Non-pigmented ciliary epithelial cell (primary cell): ENCODE measurements around the gene OCLN.
"Not testable (repeated sequence)": the region's sequence is repeated elsewhere in the genome, so short reads cannot be mapped to it uniquely, and the experiment has no call there.

Source experiments
- DNase-seq: peaks from one replicate; pipeline ENCODE4 v3.0.0-alpha.2; 2010; ENCODE audit warnings: low read depth

Gene OCLN

DNA sequence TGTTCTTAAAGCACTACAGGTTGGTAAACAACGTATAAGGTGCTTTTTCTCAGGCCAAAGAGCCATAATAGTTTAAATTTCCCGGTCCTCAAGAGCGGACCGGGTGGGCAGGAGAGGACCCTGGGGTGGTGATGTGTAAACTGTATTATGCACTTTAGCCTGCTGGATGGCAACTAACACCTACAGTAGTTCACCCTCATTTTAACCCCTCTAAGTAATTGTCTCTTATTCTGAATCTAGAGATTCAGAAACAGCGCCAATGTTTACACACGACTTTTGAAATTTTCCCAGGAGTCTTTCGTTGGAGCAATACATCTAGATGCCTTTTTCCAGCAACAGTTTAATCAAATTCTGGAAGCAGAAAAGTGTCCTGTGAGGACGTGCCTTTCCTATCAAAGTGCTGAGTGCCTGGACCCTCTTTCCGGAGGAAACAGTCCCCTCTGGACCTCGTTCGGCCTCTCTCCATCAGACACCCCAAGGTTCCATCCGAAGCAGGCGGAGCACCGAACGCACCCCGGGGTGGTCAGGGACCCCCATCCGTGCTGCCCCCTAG is 676 bp upstream of the OCLN start:
- DNase-seq, result no peak

DNA sequence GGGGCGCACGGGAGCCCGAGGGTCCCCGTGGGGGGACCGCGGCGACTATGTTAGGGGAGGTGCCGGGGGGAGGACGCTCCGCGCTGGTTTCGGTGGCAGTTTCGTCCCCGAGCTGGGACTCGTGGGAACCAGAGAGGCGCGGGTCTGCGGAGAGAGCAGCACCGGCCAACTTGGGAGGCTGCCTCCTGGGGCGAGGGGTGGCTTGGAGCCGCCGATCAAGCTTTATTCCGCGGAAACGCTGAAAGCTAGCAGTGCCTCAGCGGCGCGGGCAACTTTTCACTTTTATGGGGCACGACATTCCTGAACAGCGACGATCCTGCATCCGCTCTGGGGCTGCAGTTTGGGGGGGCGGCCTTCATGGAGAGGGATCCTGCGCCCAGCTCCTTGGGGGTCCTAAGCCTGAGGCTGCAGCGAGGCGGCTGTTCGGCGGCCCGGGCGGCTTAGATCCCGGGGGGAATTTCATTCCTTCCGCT is 369 bp downstream of the OCLN start:
- no peak for DNase-seq

- DNase-seq, result no peak
Measured at GRCh38 chr5:69493396-69494133, 975 bp downstream of the OCLN start.

DNA sequence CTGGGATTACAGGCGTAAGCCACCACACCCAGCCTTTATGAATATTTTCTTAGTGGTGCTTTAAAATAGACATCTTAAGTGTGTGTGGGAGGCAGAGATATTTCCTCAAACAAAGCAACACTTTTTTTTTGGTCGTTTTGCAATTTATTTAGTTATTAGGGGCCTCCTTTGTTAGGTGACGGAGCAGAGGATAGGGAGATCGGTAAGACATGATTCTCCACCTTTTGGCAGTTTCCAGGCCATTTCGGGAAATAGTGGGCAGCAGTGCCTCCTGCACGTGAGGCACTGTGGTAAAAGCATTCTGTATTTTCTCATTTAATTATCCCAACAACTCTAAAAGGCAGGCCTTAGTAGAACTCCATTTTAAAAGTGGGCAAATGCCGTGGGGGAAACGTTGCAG is 1.9 kb downstream of the OCLN start:
- no peak for DNase-seq

- DNase-seq, result no peak
Measured at GRCh38 chr5:69497006-69497520, 4.5 kb downstream of the OCLN start.

- no peak for DNase-seq
Measured at GRCh38 chr5:69498384-69498783, 5.8 kb downstream of the OCLN start.

DNA sequence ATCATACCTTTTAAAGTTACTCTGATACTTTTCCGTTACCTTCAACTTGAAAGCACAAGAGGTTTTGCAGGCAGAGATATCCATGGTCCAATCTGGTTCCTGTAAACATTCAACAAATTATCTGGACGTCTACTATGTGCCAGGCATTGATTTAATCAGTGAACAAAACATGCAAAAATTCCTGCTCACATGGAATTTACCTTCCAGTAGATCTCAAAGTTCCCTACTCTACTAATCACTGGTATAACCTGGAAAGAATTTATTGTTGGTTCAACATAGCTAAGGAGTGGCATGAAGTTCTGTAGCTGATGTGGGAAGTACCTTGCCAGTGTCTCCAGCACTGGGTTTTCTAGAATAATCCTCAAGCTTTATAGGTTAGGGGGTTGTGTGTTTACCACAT is 9.8 kb downstream of the OCLN start:
- DNase-seq, result no peak

DNA sequence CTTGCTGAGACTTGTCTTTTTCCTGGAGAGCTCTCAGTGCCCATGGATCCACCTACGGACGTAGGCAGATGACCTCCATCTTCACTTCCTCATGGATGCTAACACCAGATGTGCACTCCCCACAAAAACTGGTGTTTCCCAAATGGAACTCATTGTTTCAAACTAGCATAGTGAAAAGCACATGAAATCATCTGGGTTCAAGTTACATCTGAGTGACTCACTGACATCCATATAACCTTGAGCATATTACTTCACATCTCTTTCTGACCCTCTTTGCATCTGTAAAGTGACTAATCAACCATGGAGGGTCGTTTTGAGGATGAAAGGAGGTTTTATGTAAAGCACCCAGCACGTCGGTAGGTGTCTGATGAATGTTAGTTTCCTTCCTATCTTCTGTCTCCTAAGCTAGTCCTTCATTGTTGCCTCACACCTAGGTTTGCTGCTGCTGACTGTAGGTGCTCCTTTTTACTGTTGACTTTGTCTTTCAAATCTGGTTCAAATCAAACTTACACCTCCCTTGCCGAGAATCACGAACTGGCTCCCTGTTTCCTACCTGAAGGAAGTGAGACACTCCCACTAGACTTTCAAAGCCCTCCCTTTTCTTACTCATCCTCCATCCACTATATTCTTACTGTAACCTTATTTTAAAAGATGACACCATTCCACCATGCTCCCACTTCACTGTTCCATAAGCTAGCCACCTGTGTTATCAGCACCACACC is 10.3 kb downstream of the OCLN start:
- no peak for DNase-seq

DNA sequence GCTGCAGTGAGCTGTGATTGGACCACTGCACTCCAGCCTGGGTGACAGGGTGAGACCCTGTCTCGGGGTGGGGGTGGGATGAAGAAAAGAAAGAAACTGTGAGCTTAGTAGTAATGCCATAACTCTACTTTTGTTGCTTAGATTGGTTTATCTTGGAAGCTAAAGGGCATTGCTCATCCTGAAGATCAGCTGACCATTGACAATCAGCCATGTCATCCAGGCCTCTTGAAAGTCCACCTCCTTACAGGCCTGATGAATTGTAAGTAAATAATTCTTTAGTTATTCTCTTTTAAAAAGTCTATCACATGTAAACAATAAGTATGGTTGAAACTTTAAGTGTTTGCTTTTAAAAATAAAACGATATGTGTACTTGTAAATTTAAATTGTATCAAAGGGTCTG is 11.4 kb downstream of the OCLN start:
- no peak for DNase-seq

DNA sequence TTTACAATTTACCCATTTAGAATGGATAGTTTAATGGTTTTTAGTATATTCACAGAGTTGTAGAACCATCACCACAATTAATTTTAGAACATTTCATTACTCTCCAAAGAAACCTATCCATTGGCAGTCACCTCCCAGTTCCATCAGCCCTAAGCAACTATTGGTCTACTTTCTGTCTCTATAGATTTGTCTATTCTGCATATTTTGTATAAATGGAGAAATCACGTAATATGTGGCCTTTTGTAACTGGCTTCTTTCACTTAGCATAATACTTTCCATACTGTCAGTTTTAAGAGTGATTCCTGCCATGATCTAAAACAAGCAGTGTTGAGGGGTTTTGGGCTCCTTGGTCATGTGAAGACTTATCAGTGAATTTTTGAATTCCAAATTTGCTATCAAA is 12.7 kb downstream of the OCLN start:
- DNase-seq, result no peak

DNA sequence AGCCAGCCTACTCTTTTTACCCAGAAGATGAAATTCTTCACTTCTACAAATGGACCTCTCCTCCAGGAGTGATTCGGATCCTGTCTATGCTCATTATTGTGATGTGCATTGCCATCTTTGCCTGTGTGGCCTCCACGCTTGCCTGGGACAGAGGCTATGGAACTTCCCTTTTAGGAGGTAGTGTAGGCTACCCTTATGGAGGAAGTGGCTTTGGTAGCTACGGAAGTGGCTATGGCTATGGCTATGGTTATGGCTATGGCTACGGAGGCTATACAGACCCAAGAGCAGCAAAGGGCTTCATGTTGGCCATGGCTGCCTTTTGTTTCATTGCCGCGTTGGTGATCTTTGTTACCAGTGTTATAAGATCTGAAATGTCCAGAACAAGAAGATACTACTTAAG is 16.6 kb downstream of the OCLN start:
- no peak for DNase-seq

- no peak for DNase-seq
Measured at GRCh38 chr5:69510694-69511093, 18.1 kb downstream of the OCLN start.

DNA sequence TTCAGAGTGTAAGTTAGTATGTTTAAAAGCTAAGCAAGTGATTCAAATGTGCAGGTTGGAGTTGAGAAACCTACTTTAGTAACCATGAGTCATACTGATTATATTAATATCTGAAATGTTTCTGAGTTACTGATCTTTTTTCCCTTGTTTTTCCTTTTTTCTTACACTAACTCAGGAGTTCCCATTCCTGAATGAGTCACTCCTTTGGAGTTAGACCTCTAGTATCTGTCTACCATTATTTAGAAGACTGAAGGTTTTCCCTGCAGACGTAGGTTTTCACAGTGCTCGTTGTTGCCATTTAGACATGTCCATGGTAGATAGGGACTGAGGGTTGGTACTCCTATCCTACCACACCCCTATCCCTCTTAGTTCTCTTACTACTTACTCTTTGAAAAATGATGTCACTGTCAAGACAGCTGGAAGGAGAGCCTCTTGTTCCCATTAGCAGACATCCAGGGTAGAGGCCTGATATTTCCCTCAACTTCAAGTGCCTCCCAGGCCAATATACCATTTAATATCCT is 20.2 kb downstream of the OCLN start:
- no peak for DNase-seq

DNA sequence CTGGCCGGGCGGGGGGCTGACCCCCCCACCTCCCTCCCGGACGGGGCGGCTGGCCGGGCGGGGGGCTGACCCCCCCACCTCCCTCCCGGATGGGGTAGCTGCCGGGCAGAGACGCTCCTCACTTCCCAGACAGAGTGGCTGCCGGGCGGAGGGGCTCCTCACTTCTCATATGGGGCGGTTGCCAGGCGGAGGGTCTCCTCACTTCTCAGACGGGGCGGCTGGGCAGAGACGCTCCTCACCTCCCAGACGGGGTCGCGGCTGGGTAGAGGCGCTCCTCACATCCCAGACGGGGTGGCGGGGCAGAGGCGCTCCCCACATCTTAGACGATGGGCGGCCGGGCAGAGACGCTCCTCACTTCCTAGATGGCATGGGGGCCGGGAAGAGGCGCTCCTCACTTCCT is 23.0 kb downstream of the OCLN start:
- not testable (repeated sequence) for DNase-seq

DNA sequence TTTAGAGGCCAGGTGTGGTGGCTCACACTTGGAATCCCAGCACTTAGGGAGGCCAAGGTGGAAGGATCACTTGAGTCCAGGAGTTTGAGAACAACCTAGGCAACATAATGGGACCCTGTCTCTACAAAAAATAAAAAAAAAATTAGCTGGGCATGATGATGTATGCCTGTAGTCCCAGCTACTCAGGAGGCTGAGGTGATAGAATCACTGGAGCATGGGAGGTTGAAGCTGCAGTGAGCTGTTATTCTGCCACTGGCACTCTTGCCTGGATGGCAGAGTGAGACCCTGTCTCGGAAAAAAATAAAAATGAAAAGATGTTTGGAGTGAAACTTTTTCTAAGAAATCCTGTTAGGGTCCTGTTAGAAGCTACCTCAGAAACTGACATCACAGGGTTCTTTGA is 24.2 kb downstream of the OCLN start:
- no peak for DNase-seq

DNA sequence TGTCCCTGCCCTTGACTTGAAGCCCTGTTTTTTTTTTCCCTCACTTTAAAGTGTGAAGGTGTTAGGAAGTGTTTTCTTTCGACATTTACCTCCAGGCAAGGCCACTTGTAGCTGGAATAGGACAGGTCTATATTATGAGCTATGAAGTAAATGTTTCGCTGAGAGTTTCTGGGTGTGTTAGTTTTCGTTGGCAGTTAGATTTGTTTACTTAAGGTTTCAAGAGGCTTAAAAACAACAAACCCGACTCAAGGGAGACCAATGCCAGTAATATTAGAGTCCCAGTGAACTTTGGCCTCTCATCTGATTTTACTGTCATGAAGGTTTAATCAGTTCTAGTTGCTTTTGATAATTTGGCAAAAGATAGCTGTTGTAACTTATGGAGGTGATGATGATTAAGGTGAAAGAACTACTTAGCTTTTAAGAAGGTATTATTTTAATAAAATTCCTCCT is 25.2 kb downstream of the OCLN start:
- DNase-seq, result no peak

DNA sequence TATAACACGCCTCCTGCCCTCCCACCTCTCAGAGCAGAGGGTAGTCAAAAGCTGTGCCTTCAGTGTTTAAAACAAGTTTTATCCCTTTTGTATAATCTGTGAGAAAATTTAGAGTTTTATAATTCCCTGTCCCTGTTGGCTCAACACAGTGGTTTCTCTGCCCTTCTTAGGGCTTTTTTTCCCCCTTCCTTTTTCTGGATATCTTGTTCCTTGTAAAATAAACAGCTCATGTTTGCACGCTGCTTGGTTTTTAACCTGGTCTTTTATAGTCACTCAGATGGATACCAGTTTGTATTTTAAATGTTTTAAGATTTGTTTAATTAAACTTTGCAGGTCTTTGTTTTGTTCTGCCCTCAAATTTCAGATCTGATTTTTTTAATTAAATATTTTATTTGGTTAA is 26.7 kb downstream of the OCLN start:
- no peak for DNase-seq

DNA sequence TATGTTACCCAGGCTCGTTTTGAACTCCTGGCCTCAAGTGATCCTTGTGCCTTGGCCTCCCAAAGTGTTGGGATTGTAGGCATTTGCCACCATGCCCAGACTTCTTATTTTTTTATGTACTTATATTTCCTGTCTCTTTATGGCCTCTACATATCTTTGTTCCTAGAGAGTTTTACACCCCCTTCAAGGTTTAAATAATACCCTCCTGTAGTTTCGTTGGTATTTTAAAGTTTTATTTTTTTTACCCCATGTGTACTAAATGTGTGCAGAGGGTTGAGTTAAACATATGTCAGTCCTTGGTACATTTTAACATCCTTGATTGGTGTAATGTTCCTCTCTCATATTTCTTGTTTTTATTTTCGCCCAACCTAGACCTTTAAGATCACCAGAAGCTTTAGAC is 29.4 kb downstream of the OCLN start:
- no peak for DNase-seq

GRCh38 chr5:69525490-69525889 is 32.9 kb downstream of the OCLN start:
- no peak for DNase-seq

DNA sequence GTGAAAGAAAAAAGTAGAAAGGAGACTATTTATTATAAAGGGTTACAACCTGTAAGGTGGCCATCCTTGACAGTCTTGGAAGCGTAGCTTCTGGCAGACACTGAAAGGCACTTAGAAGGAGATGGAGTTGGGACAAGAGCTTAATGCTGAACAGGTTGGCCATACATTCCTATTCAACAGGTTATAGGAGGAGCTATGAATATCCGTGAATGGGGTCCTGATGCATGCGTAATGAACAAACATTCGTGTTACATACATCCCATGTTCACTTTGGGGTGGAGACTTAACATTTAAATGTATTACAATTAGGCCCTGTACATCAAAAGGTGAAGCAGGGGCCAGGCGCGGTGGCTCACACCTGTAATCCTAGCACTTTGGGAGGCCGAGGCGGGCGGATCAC is 34.1 kb downstream of the OCLN start:
- no peak for DNase-seq

- DNase-seq, result no peak
Measured at GRCh38 chr5:69527128-69527770, 34.7 kb downstream of the OCLN start.

GRCh38 chr5:69528035-69528434 is 35.4 kb downstream of the OCLN start:
- DNase-seq, result no peak
